CD14-positive monocyte (primary cell): Measurements from ENCODE around the gene LRRTM3. TPM values are rescaled to one million over a fixed set of nuclear protein-coding genes. Genes with fewer than 3 reads are reported as not detected.

Experiments used
- DNase-seq, 3 donors: peaks; one replicate each; pipeline ENCODE4 v3.0.0-alpha.2; 2011 to 2022
- H2AFZ ChIP-seq: 2 replicates; pipeline ENCODE4 v1.6.0; 2012; ENCODE audit warnings: mild to moderate bottlenecking, low read depth, low read length, inconsistent platforms; ENCODE audit not compliant: insufficient read depth, poor library complexity, severe bottlenecking
- H3K27ac ChIP-seq, 2 donors: 1 replicate in 1 of 2; 2 replicates in 1 of 2; pipeline ENCODE4 v1.5.1; 2012 to 2013; ENCODE audit warnings: low read length in 2 of 2, control low read depth in 1 of 2, inconsistent platforms in 1 of 2, low read depth in 1 of 2, mild to moderate bottlenecking in 1 of 2
- H3K27me3 ChIP-seq, 2 donors: one replicate each; pipeline versions ENCODE4 v1.6.0 to v1.6.1; 2011 to 2013; ENCODE audit warnings: low read length in 2 of 2; ENCODE audit not compliant: control insufficient read depth in 2 of 2, insufficient read depth in 2 of 2
- H3K36me3 ChIP-seq, 2 donors: replicated peaks in 1 of 2; 1 replicate in 1 of 2; 2 replicates in 1 of 2; pipeline versions ENCODE4 v1.5.1 to v1.6.1; 2012 to 2013; ENCODE audit warnings: low read length in 2 of 2, control low read depth in 1 of 2, inconsistent platforms in 1 of 2, mild to moderate bottlenecking in 1 of 2; ENCODE audit not compliant: insufficient read depth in 2 of 2, control insufficient read depth in 1 of 2
- H3K4me1 ChIP-seq, 2 donors: 1 replicate in 1 of 2; 2 replicates in 1 of 2; pipeline versions ENCODE4 v1.5.1 to v1.6.1; 2012 to 2013; ENCODE audit warnings: low read length in 2 of 2, control low read depth in 1 of 2, inconsistent platforms in 1 of 2, mild to moderate bottlenecking in 1 of 2, moderate library complexity in 1 of 2; ENCODE audit not compliant: insufficient read depth in 2 of 2, control insufficient read depth in 1 of 2
- H3K4me2 ChIP-seq: replicated peaks from 2 replicates; pipeline ENCODE3; 2012; ENCODE audit warnings: low read length, moderate library complexity, mild to moderate bottlenecking; ENCODE audit not compliant: poor library complexity, severe bottlenecking; ENCODE audit errors: extremely low read depth
- H3K4me3 ChIP-seq, 3 experiments: fragments of 200-600 bp in 1 of 3; sonication (generic) in 1 of 3; replicated peaks in 1 of 3; 1 replicate in 2 of 3; 2 replicates in 1 of 3; pipeline ENCODE4 v1.5.1; 2011 to 2013; ENCODE audit warnings: low read length in 3 of 3, mild to moderate bottlenecking in 3 of 3, control low read depth in 2 of 3, low read depth in 2 of 3, inconsistent platforms in 1 of 3, moderate library complexity in 1 of 3
- H3K79me2 ChIP-seq: 2 replicates; pipeline ENCODE4 v1.6.0; 2012; ENCODE audit warnings: mild to moderate bottlenecking, control low read depth, inconsistent platforms, low read length, moderate library complexity; ENCODE audit not compliant: insufficient read depth
- H3K9ac ChIP-seq: 2 replicates; pipeline ENCODE4 v1.6.0; 2017; ENCODE audit warnings: low read length, mild to moderate bottlenecking; ENCODE audit not compliant: insufficient read depth, poor library complexity, severe bottlenecking
- H3K9me3 ChIP-seq, 2 donors: replicated peaks in 1 of 2; 1 replicate in 1 of 2; 2 replicates in 1 of 2; pipeline versions ENCODE4 v1.5.1 to v1.6.1; 2012 to 2013; ENCODE audit warnings: low read length in 2 of 2, control low read depth in 1 of 2; ENCODE audit not compliant: control insufficient read depth in 1 of 2, insufficient read depth in 1 of 2
- H4K20me1 ChIP-seq: 2 replicates; pipeline ENCODE4 v1.6.0; 2012; ENCODE audit warnings: mild to moderate bottlenecking, low read length, control low read depth, moderate library complexity; ENCODE audit not compliant: insufficient read depth
- H3K27ac Mint-ChIP-seq, 7 donors: one replicate each; pipeline ENCODE4 v1.8.0; 2020; ENCODE audit warnings: mild to moderate bottlenecking in 7 of 7, mixed read lengths in 7 of 7, moderate library complexity in 6 of 7, inconsistent platforms in 2 of 7
- H3K27me3 Mint-ChIP-seq, 3 donors: one replicate each; pipeline ENCODE4 v1.8.0; 2021 to 2022; ENCODE audit warnings: low read depth in 3 of 3, mild to moderate bottlenecking in 3 of 3, mixed read lengths in 3 of 3, moderate library complexity in 3 of 3, inconsistent platforms in 1 of 3
- H3K36me3 Mint-ChIP-seq, 2 donors: one replicate each; pipeline ENCODE4 v1.8.0; 2020; ENCODE audit warnings: mixed read lengths in 2 of 2, inconsistent platforms in 1 of 2, mild to moderate bottlenecking in 1 of 2
- H3K4me1 Mint-ChIP-seq: one replicate; pipeline ENCODE4 v1.8.0; 2020; ENCODE audit warnings: mild to moderate bottlenecking, mixed read lengths
- H3K4me3 Mint-ChIP-seq, 2 donors: one replicate each; pipeline ENCODE4 v1.8.0; 2020; ENCODE audit warnings: mild to moderate bottlenecking in 2 of 2, mixed read lengths in 2 of 2, moderate library complexity in 1 of 2
- H3K9me3 Mint-ChIP-seq, 7 donors: one replicate each; pipeline ENCODE4 v1.8.0; 2020 to 2022; ENCODE audit warnings: mixed read lengths in 7 of 7, mild to moderate bottlenecking in 6 of 7, moderate library complexity in 6 of 7, inconsistent platforms in 2 of 7
- WGBS: methylation state at CpG from one replicate; pipeline ENCODE4 v1.1.5; 2013; ENCODE audit warnings: missing lambda C conversion rate; ENCODE audit not compliant: insufficient coverage; 5-methylcytosine and 5-hydroxymethylcytosine counted together
- intact Hi-C, 2 donors: fragments of 100-400 bp; cut with micrococcal nuclease; formaldehyde crosslinking; loops; one replicate each; pipeline versions ENCODE4 v1.15.0 to v1.15.1; 2023
- polyA plus RNA-seq, 3 donors: library from polyadenylated mRNA; depleted of rRNA in 1 of 3; unstranded in 2 of 3; stranded (reverse) in 1 of 3; fragments of 300-500 nt in 2 of 3; fragments of >200 nt in 1 of 3; fragmentation: Illumina TruSeq in 2 of 3; gene quantifications; 1 replicate in 2 of 3; 2 replicates in 1 of 3; pipeline ENCODE4 v1.2.3, GENCODE V29; 2012 to 2021
- TF ChIP-seq, protein P1 (sequence below): fragments of 200-600 bp; IDR thresholded peaks from one replicate; pipeline ENCODE4 v1.8.0; 2022; ENCODE audit warnings: antibody characterized with exemption, mild to moderate bottlenecking

LRRTM3 gene
- polyA plus RNA-seq, 3 donors: not detected

DNA sequence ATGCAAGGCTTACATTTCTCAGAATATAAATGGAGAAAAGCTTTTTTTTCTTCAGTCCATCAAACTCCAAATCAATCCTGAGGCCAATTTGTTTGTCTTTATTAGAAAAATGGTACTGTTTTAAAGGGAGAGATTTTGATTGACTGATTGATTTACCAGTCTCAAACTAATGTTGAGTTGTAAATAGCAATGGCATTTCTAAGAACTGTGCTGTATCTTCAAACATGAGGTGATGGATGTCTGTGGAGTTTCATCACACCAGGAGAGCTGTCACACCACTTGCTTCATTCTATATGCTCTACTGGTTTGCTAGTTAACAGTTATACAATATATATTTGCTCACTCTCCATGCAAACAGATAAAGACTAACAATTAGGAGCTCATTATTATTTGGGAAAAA lies 39.0 kb upstream of the LRRTM3 start:
- Mint-ChIP-seq H3K4me3 (no peak overlapping the region), H3K36me3 (no peaks in the 10 kb centered on the region), H3K9me3 (peaks cover 0 to 8% (median 1%) of the 10 kb centered on the region in 7 donors), H3K27ac (no peak overlapping the region), H3K4me1 (no peaks in the 10 kb centered on the region), H3K27me3 (no peaks in the 10 kb centered on the region)
- no peaks in the 10 kb centered on the region for H3K27me3 ChIP-seq
- intact Hi-C loops: no loop called here
- no peaks in the 10 kb centered on the region for H3K9me3 ChIP-seq
- H3K79me2 ChIP-seq: no peaks in the 10 kb centered on the region
- no peak overlapping the region for H2AFZ ChIP-seq
- no peaks in the 10 kb centered on the region for H3K4me1 ChIP-seq
- no peaks in the 10 kb centered on the region for H3K36me3 ChIP-seq
- TF ChIP-seq, protein P1, sequence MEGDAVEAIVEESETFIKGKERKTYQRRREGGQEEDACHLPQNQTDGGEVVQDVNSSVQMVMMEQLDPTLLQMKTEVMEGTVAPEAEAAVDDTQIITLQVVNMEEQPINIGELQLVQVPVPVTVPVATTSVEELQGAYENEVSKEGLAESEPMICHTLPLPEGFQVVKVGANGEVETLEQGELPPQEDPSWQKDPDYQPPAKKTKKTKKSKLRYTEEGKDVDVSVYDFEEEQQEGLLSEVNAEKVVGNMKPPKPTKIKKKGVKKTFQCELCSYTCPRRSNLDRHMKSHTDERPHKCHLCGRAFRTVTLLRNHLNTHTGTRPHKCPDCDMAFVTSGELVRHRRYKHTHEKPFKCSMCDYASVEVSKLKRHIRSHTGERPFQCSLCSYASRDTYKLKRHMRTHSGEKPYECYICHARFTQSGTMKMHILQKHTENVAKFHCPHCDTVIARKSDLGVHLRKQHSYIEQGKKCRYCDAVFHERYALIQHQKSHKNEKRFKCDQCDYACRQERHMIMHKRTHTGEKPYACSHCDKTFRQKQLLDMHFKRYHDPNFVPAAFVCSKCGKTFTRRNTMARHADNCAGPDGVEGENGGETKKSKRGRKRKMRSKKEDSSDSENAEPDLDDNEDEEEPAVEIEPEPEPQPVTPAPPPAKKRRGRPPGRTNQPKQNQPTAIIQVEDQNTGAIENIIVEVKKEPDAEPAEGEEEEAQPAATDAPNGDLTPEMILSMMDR: no peak
- no peak overlapping the region for H3K4me2 ChIP-seq
- no peaks in the 10 kb centered on the region for H4K20me1 ChIP-seq
- no peak for DNase-seq
- no peak overlapping the region for H3K9ac ChIP-seq
- no peak overlapping the region for H3K27ac ChIP-seq
- H3K4me3 ChIP-seq: no peak overlapping the region

DNA sequence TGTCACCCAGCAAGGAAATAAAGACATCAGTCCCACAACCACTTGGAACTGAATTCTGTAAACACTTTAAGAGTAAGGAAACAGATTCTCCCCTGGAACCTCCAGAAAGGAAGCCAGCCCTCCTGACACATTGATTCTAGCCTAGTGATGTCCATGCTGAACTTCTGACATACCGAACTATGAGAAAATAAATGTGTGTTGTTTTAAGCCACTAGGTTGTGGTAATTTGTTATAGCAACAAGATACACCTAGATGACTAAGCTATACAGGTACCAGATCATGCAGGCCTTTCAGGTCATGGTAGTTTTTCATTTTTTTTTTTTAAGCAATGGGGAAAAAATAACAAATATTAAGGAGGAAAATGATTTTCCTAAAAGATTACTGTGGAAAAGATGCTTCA lies 37.6 kb upstream of the LRRTM3 start:
- Histone ChIP-seq H3K27me3 (no peaks in the 10 kb centered on the region), H4K20me1 (no peaks in the 10 kb centered on the region), H3K27ac (no peak overlapping the region), H3K4me1 (no peaks in the 10 kb centered on the region), H3K4me2 (no peak overlapping the region), H2AFZ (no peak overlapping the region), H3K9ac (no peak overlapping the region), H3K36me3 (no peaks in the 10 kb centered on the region), H3K4me3 (no peak overlapping the region), H3K79me2 (no peaks in the 10 kb centered on the region), H3K9me3 (no peaks in the 10 kb centered on the region)
- peaks cover 0 to 8% (median 1%) of the 10 kb centered on the region in 7 donors for H3K9me3 Mint-ChIP-seq
- intact Hi-C loops: no loop called here
- WGBS: no CpG with 5 or more reads among the region's 1 CpG
- H3K27ac Mint-ChIP-seq: no peak overlapping the region
- no peaks in the 10 kb centered on the region for H3K36me3 Mint-ChIP-seq
- H3K27me3 Mint-ChIP-seq: no peaks in the 10 kb centered on the region
- DNase-seq: no peak
- no peaks in the 10 kb centered on the region for H3K4me1 Mint-ChIP-seq
- TF ChIP-seq, protein P1: no peak
- H3K4me3 Mint-ChIP-seq: no peak overlapping the region
